Mesenchymal stem cell (in vitro differentiated cells and primary cell): ENCODE data around the gene SKIL.
A peak's percentile ranks its signal among the peaks of the same experiment; 100 is the strongest.

Source experiments
- DNase-seq: peaks from one replicate; pipeline ENCODE4 v3.0.0-alpha.2; 2013
- H2AFZ ChIP-seq: one replicate; pipeline ENCODE4 v1.6.1; 2013; ENCODE audit warnings: low read depth, mild to moderate bottlenecking, control low read depth, inconsistent platforms, low read length, moderate library complexity
- H2AK5ac ChIP-seq: 2 replicates; pipeline ENCODE4 v1.6.1; 2013; ENCODE audit warnings: low read length, moderate library complexity, mild to moderate bottlenecking, inconsistent platforms; ENCODE audit not compliant: severe bottlenecking
- H2BK120ac ChIP-seq: one replicate; pipeline ENCODE4 v1.6.1; 2013; ENCODE audit warnings: low read depth, mild to moderate bottlenecking, inconsistent platforms, low read length, moderate library complexity
- H2BK12ac ChIP-seq, 2 experiments: one replicate each; pipeline ENCODE4 v1.6.1; 2013; ENCODE audit warnings: inconsistent platforms in 2 of 2, low read length in 2 of 2, mild to moderate bottlenecking in 2 of 2, moderate library complexity in 2 of 2, control low read depth in 1 of 2
- H2BK15ac ChIP-seq: one replicate; pipeline ENCODE4 v1.6.1; 2013; ENCODE audit warnings: mild to moderate bottlenecking, low read depth, inconsistent platforms; ENCODE audit not compliant: poor library complexity, severe bottlenecking
- H2BK5ac ChIP-seq: 2 replicates; pipeline ENCODE4 v1.6.1; 2013; ENCODE audit warnings: low read depth, mild to moderate bottlenecking, low read length, control low read depth, inconsistent platforms; ENCODE audit not compliant: poor library complexity, severe bottlenecking
- H3K14ac ChIP-seq, 2 experiments: one replicate each; pipeline ENCODE4 v1.6.1; 2013; ENCODE audit warnings: inconsistent platforms in 2 of 2, low read length in 2 of 2, control low read depth in 1 of 2, mild to moderate bottlenecking in 1 of 2, moderate library complexity in 1 of 2
- H3K18ac ChIP-seq, 2 experiments: one replicate each; pipeline ENCODE4 v1.6.1; 2013; ENCODE audit warnings: inconsistent platforms in 2 of 2, low read length in 2 of 2, control low read depth in 1 of 2, low read depth in 1 of 2, mild to moderate bottlenecking in 1 of 2
- H3K23ac ChIP-seq, 2 experiments: one replicate each; pipeline ENCODE4 v1.6.1; 2013; ENCODE audit warnings: inconsistent platforms in 2 of 2, low read length in 2 of 2, mild to moderate bottlenecking in 2 of 2, moderate library complexity in 2 of 2, control low read depth in 1 of 2
- H3K27ac ChIP-seq: 2 replicates; pipeline ENCODE4 v1.5.1; 2013; ENCODE audit warnings: mild to moderate bottlenecking, moderate library complexity, low read length, control low read depth, inconsistent platforms; ENCODE audit not compliant: poor library complexity, severe bottlenecking
- H3K27me3 ChIP-seq, 2 experiments: 2 replicates each; pipeline versions ENCODE4 v1.6.1 to v1.7.0; 2013; ENCODE audit warnings: low read length in 2 of 2, mild to moderate bottlenecking in 2 of 2, moderate library complexity in 2 of 2, control low read depth in 1 of 2, inconsistent platforms in 1 of 2; ENCODE audit not compliant: control insufficient read depth in 1 of 2, insufficient read depth in 1 of 2
- H3K36me3 ChIP-seq, 2 experiments: 2 replicates each; pipeline versions ENCODE4 v1.6.1 to v1.7.0; 2013; ENCODE audit warnings: low read length in 2 of 2, control low read depth in 1 of 2, inconsistent platforms in 1 of 2, low read depth in 1 of 2, mild to moderate bottlenecking in 1 of 2; ENCODE audit not compliant: insufficient read depth in 2 of 2, control insufficient read depth in 1 of 2
- H3K4ac ChIP-seq, 2 experiments: one replicate each; pipeline ENCODE4 v1.6.1; 2013; ENCODE audit warnings: inconsistent platforms in 2 of 2, low read length in 2 of 2, mild to moderate bottlenecking in 2 of 2, moderate library complexity in 2 of 2, control low read depth in 1 of 2, low read depth in 1 of 2
- H3K4me1 ChIP-seq: 2 replicates; pipeline ENCODE4 v1.6.1; 2013; ENCODE audit warnings: low read depth, low read length, control low read depth; ENCODE audit not compliant: control insufficient read depth, insufficient read depth
- H3K4me2 ChIP-seq: 2 replicates; pipeline ENCODE4 v1.6.1; 2013; ENCODE audit warnings: low read length, mild to moderate bottlenecking, inconsistent platforms; ENCODE audit not compliant: poor library complexity, severe bottlenecking
- H3K4me3 ChIP-seq, 2 experiments: 2 replicates each; pipeline versions ENCODE4 v1.5.1 to v1.7.0; 2013; ENCODE audit warnings: low read length in 2 of 2, mild to moderate bottlenecking in 2 of 2, control low read depth in 1 of 2, low read depth in 1 of 2; ENCODE audit not compliant: insufficient read depth in 1 of 2
- H3K79me1 ChIP-seq: replicated peaks from 2 replicates; pipeline ENCODE4 v1.6.1; 2013; ENCODE audit warnings: mild to moderate bottlenecking, control low read depth, low read length, inconsistent platforms; ENCODE audit not compliant: poor library complexity, severe bottlenecking
- H3K9ac ChIP-seq: 2 replicates; pipeline ENCODE4 v1.7.0; 2013; ENCODE audit warnings: mild to moderate bottlenecking, low read length, moderate library complexity
- H3K9me3 ChIP-seq: 2 replicates; pipeline ENCODE4 v1.7.0; 2013; ENCODE audit warnings: mild to moderate bottlenecking, low read length; ENCODE audit not compliant: control insufficient read depth
- H4K8ac ChIP-seq: one replicate; pipeline ENCODE4 v1.6.1; 2013; ENCODE audit warnings: inconsistent platforms, mild to moderate bottlenecking, low read length, moderate library complexity
- H4K91ac ChIP-seq: one replicate; pipeline ENCODE4 v1.6.1; 2013; ENCODE audit warnings: mild to moderate bottlenecking, low read length, inconsistent platforms
- WGBS: methylation state at CpG from one replicate; pipeline ENCODE4 v1.1.7; 2013; ENCODE audit warnings: mixed read lengths; 5-methylcytosine and 5-hydroxymethylcytosine counted together

Gene SKIL

DNA sequence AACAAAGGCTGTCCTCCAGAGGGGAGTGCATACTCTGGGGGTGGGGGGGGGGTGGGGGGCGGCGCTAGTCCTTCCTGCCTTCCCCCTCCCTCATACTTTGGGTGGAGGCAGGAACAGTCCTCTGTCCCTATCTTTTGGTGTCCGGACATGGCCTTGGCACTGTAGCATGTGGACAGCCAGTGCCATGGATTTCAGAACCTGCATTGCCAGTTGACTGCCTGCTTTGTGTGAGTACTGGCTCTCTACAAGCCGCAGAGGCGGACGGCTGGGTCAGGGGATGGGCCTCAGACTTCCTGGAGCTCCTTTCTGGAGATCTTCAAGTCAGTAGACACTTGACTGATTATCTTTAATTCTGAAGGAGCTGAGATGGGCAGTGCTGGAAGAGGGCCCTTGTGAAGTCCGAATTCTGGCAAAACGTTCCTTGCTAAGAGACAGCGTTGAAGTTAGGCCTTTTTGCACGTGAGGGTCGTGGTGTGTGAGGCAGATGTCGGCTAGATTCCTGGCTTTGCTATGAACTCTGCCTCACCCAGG lies 63.7 kb downstream of the SKIL start:
- peaks cover 3% of the 10 kb centered on the region for H3K4me1 ChIP-seq
- no peak overlapping the region for H3K23ac ChIP-seq
- no peaks in the 10 kb centered on the region for H3K27me3 ChIP-seq
- H2AFZ ChIP-seq, result no peak overlapping the region
- DNase-seq, result peak; percentile 43
- no peak overlapping the region for H2AK5ac ChIP-seq
- no peak overlapping the region for H3K27ac ChIP-seq
- H3K36me3 ChIP-seq, result peaks cover 22 to 56% of the 10 kb centered on the region in 2 experiments
- no peak overlapping the region for H2BK15ac ChIP-seq
- H3K4me3 ChIP-seq, result peak overlapping the region in 1 of 2 experiments; percentile 93
- WGBS, result 76% methylated on average over 12 of the region's 12 CpGs
- H3K18ac ChIP-seq, result no peak overlapping the region
- H2BK12ac ChIP-seq, result peak overlapping the region in 1 of 2 experiments; percentile 23
- H2BK5ac ChIP-seq, result no peak overlapping the region
- no peak overlapping the region for H3K14ac ChIP-seq
- peak overlapping the region; percentile 94 for H3K9ac ChIP-seq
- no peaks in the 10 kb centered on the region for H3K9me3 ChIP-seq
- H3K4ac ChIP-seq, result peak overlapping the region in 1 of 2 experiments; percentile 13
- H4K91ac ChIP-seq, result peak overlapping the region; percentile 66
- no peak overlapping the region for H3K4me2 ChIP-seq
- no peak overlapping the region for H2BK120ac ChIP-seq
- H3K79me1 ChIP-seq, result no peaks in the 10 kb centered on the region
- H4K8ac ChIP-seq, result no peak overlapping the region

DNA sequence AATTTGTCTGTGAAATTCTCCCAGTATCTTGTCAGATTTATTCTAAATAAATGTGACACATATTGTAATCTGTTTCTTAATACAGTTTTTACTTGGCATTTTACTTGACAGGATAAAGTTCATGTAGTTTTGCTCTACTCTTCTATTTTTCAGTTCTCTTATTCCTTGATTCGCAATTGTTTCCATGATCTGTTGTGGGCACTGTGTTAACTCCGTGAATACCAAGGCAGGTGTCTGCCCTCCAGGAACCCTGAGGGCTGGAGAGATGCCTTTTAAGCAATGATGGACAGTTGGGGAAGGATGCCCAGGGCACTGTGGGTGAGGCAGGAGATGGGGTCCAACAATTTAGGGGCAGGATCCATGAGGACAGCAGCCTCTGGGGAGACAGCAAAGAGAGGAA lies 64.2 kb downstream of the SKIL start:
- no peak overlapping the region for H3K27ac ChIP-seq
- no peak overlapping the region for H2BK15ac ChIP-seq

DNA sequence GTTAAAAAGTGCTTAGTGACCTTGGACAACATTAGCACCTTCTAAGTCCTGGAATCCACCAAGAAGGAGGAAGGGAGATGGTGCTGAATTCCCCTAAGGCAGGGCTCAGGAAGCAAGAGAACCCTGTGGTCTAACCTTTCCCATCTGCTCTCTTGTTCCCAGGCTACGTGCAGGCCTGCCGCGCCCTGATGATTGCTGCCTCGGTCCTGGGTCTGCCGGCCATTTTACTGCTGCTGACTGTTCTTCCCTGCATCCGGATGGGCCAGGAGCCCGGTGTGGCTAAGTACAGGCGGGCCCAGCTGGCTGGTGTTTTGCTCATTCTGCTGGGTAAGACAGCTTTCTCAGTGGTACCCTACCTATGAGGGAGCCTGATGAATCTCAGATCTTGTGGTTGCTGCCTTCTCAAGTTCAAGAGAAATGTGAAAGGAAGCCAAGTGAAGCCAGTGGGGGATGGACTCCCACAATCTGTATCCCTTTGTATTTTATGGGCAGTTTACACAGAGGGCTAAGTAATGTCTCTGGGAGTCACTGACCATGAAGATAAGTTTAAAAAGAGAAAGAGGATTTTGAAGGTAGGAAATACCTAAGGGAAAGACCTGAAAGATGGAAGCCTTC lies 65.6 kb downstream of the SKIL start:
- H3K4me2 ChIP-seq, result no peak overlapping the region
- H3K14ac ChIP-seq, result peak overlapping the region in 1 of 2 experiments; percentile 46
- H2BK120ac ChIP-seq, result no peak overlapping the region
- no peak overlapping the region for H2BK12ac ChIP-seq
- no peak for DNase-seq
- no peak overlapping the region for H3K27ac ChIP-seq
- no peak overlapping the region for H2BK5ac ChIP-seq
- H2BK15ac ChIP-seq, result peak overlapping the region; percentile 44
- peak overlapping the region in 1 of 2 experiments; percentile 93 for H3K4me3 ChIP-seq
- H3K18ac ChIP-seq, result no peak overlapping the region
- H4K91ac ChIP-seq, result no peak overlapping the region
- H4K8ac ChIP-seq, result no peak overlapping the region
- peaks cover 22 to 75% of the 10 kb centered on the region in 2 experiments for H3K36me3 ChIP-seq
- H3K27me3 ChIP-seq, result no peaks in the 10 kb centered on the region
- H3K4me1 ChIP-seq, result peaks cover 3% of the 10 kb centered on the region
- H2AFZ ChIP-seq, result no peak overlapping the region
- no peak overlapping the region for H3K4ac ChIP-seq
- no peaks in the 10 kb centered on the region for H3K79me1 ChIP-seq
- WGBS, result 95% methylated on average over 8 of the region's 8 CpGs
- H3K9me3 ChIP-seq, result no peaks in the 10 kb centered on the region
- H2AK5ac ChIP-seq, result no peak overlapping the region
- H3K23ac ChIP-seq, result no peak overlapping the region
- peak overlapping the region; percentile 94 for H3K9ac ChIP-seq

More for the DNA sequence above, 64.2 kb downstream of the SKIL start:
- Histone ChIP-seq H4K8ac (no peak overlapping the region), H3K14ac (no peak overlapping the region), H3K9ac (peak overlapping the region; percentile 94), H3K18ac (no peak overlapping the region), H3K9me3 (no peaks in the 10 kb centered on the region), H3K36me3 (peaks cover 22 to 62% of the 10 kb centered on the region in 2 experiments), H4K91ac (peak overlapping the region; percentile 80), H2AK5ac (no peak overlapping the region), H3K4me2 (no peak overlapping the region), H3K4ac (no peak overlapping the region), H2BK12ac (peak overlapping the region in 1 of 2 experiments; percentile 16), H3K27me3 (no peaks in the 10 kb centered on the region), H2BK120ac (no peak overlapping the region), H3K79me1 (no peaks in the 10 kb centered on the region), H3K4me3 (peak overlapping the region in 1 of 2 experiments; percentile 93), H3K4me1 (peaks cover 3% of the 10 kb centered on the region), H2BK5ac (no peak overlapping the region), H3K23ac (no peak overlapping the region), H2AFZ (no peak overlapping the region)
- no peak for DNase-seq
- WGBS, result 95% methylated on average over 2 of the region's 2 CpGs

GRCh38 chr3:170424879-170425278 lies 67.4 kb downstream of the SKIL start:
- Histone ChIP-seq H2AFZ (no peak overlapping the region), H3K4me1 (peaks cover 2% of the 10 kb centered on the region), H2BK15ac (no peak overlapping the region), H4K91ac (no peak overlapping the region), H3K14ac (no peak overlapping the region), H3K36me3 (peaks cover 8 to 93% of the 10 kb centered on the region in 2 experiments), H2AK5ac (no peak overlapping the region), H3K4ac (no peak overlapping the region), H3K27ac (no peak overlapping the region), H3K4me2 (no peak overlapping the region), H3K79me1 (no peaks in the 10 kb centered on the region), H3K4me3 (peak overlapping the region in 1 of 2 experiments; percentile 93), H3K23ac (no peak overlapping the region), H4K8ac (no peak overlapping the region), H3K9ac (peak overlapping the region; percentile 94), H2BK120ac (no peak overlapping the region), H3K27me3 (no peaks in the 10 kb centered on the region), H3K9me3 (no peaks in the 10 kb centered on the region), H2BK12ac (no peak overlapping the region), H2BK5ac (no peak overlapping the region), H3K18ac (no peak overlapping the region)
- WGBS, result 77% methylated on average over 7 of the region's 8 CpGs
- DNase-seq, result no peak
